ENCODE data around the gene MAP3K13.

DNA sequence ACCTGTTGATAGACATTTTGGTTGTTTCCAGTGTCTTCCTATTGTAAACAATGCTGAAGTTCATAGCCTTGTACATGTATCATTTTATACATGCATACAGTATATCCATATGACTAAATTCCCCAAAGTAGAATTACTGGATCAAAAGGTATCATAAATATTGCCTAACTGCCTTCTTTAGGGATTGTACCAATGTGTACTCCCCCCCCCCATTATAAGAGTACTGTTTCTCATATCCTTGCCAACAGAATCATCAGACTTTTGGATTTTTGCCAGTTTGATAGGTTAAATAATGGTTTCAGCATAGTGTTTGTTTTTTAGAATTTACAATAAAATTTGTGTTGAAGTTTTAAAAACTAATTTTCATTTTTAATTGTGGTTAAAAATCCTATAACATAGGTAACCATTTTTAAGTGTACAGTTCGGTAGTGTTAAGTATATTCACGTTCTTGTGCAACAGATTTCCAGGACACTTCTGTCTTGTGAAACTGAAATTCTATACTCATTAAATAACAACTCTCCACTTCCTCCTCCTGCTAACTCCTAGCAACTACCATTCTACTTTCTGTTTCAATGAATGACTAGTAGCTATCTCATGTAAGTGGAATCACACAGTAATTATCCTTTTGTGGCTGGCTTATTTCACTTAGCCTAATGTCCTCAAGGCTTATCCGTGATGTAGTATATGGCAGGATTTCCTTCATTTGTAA, 30.8 kb upstream of the MAP3K13 start:
- TF ChIP-seq POLR2A (IDR thresholded peaks at IDR 0.05): no peak
- TF ChIP-seq, protein P1, sequence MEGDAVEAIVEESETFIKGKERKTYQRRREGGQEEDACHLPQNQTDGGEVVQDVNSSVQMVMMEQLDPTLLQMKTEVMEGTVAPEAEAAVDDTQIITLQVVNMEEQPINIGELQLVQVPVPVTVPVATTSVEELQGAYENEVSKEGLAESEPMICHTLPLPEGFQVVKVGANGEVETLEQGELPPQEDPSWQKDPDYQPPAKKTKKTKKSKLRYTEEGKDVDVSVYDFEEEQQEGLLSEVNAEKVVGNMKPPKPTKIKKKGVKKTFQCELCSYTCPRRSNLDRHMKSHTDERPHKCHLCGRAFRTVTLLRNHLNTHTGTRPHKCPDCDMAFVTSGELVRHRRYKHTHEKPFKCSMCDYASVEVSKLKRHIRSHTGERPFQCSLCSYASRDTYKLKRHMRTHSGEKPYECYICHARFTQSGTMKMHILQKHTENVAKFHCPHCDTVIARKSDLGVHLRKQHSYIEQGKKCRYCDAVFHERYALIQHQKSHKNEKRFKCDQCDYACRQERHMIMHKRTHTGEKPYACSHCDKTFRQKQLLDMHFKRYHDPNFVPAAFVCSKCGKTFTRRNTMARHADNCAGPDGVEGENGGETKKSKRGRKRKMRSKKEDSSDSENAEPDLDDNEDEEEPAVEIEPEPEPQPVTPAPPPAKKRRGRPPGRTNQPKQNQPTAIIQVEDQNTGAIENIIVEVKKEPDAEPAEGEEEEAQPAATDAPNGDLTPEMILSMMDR (IDR thresholded peaks at IDR 0.05): peak in 1 of 6 experiments; percentile 3

Measured in esophagus squamous epithelium (tissue), 4 donors.